ENCODE measurements around the gene OR6C4.
"Not testable (repeated sequence)": the region's sequence is repeated elsewhere in the genome, so short reads cannot be mapped to it uniquely, and the experiment has no call there.

GRCh38 chr12:55570060-55570459 lies 20.7 kb downstream of the OR6C4 start:
- not testable (repeated sequence) for TF ChIP-seq MAFK (IDR thresholded peaks at IDR 0.05; ENCODE audit: partially characterized antibody); REST (IDR thresholded peaks at IDR 0.05); CHD2 (IDR thresholded peaks at IDR 0.05; ENCODE audit: low read length, partially characterized antibody); JUNB (IDR thresholded peaks at IDR 0.05); SREBF2 (IDR thresholded peaks at IDR 0.05); POLR2A (IDR thresholded peaks at IDR 0.05; ENCODE audit: low read length); CTCF (IDR thresholded peaks at IDR 0.05); POLR2AphosphoS2 (conservative IDR thresholded peaks at IDR 0.05; ENCODE audit: low read length); MAZ (IDR thresholded peaks at IDR 0.05; ENCODE audit: borderline replicate concordance, low read depth, low read length); RCOR1 (IDR thresholded peaks at IDR 0.05; ENCODE audit: low read depth, low read length); JUN (IDR thresholded peaks at IDR 0.05); HMGXB4 (CRISPR knock-in tag; IDR thresholded peaks at IDR 0.05; ENCODE audit: borderline replicate concordance); CBX2 (IDR thresholded peaks at IDR 0.05; ENCODE audit: borderline replicate concordance, low read depth)
